Mesenchymal stem cell (in vitro differentiated cells and primary cell): ENCODE results near the gene FBXO34. TPM values are rescaled to one million over a fixed set of nuclear protein-coding genes. Genes with fewer than 3 reads are reported as not detected.

ENCODE experiments used
- DNase-seq: peaks from one replicate; pipeline ENCODE4 v3.0.0-alpha.2; 2013
- H2AFZ ChIP-seq: one replicate; pipeline ENCODE4 v1.6.1; 2013; ENCODE audit warnings: low read depth, mild to moderate bottlenecking, control low read depth, inconsistent platforms, low read length, moderate library complexity
- H2AK5ac ChIP-seq: 2 replicates; pipeline ENCODE4 v1.6.1; 2013; ENCODE audit warnings: low read length, moderate library complexity, mild to moderate bottlenecking, inconsistent platforms; ENCODE audit not compliant: severe bottlenecking
- H2BK120ac ChIP-seq: one replicate; pipeline ENCODE4 v1.6.1; 2013; ENCODE audit warnings: low read depth, mild to moderate bottlenecking, inconsistent platforms, low read length, moderate library complexity
- H2BK12ac ChIP-seq, 2 experiments: one replicate each; pipeline ENCODE4 v1.6.1; 2013; ENCODE audit warnings: inconsistent platforms in 2 of 2, low read length in 2 of 2, mild to moderate bottlenecking in 2 of 2, moderate library complexity in 2 of 2, control low read depth in 1 of 2
- H2BK15ac ChIP-seq: one replicate; pipeline ENCODE4 v1.6.1; 2013; ENCODE audit warnings: mild to moderate bottlenecking, low read depth, inconsistent platforms; ENCODE audit not compliant: poor library complexity, severe bottlenecking
- H2BK5ac ChIP-seq: 2 replicates; pipeline ENCODE4 v1.6.1; 2013; ENCODE audit warnings: low read depth, mild to moderate bottlenecking, low read length, control low read depth, inconsistent platforms; ENCODE audit not compliant: poor library complexity, severe bottlenecking
- H3K14ac ChIP-seq, 2 experiments: one replicate each; pipeline ENCODE4 v1.6.1; 2013; ENCODE audit warnings: inconsistent platforms in 2 of 2, low read length in 2 of 2, control low read depth in 1 of 2, mild to moderate bottlenecking in 1 of 2, moderate library complexity in 1 of 2
- H3K18ac ChIP-seq, 2 experiments: one replicate each; pipeline ENCODE4 v1.6.1; 2013; ENCODE audit warnings: inconsistent platforms in 2 of 2, low read length in 2 of 2, control low read depth in 1 of 2, low read depth in 1 of 2, mild to moderate bottlenecking in 1 of 2
- H3K23ac ChIP-seq, 2 experiments: one replicate each; pipeline ENCODE4 v1.6.1; 2013; ENCODE audit warnings: inconsistent platforms in 2 of 2, low read length in 2 of 2, mild to moderate bottlenecking in 2 of 2, moderate library complexity in 2 of 2, control low read depth in 1 of 2
- H3K27ac ChIP-seq: 2 replicates; pipeline ENCODE4 v1.5.1; 2013; ENCODE audit warnings: mild to moderate bottlenecking, moderate library complexity, low read length, control low read depth, inconsistent platforms; ENCODE audit not compliant: poor library complexity, severe bottlenecking
- H3K27me3 ChIP-seq, 2 experiments: 2 replicates each; pipeline versions ENCODE4 v1.6.1 to v1.7.0; 2013; ENCODE audit warnings: low read length in 2 of 2, mild to moderate bottlenecking in 2 of 2, moderate library complexity in 2 of 2, control low read depth in 1 of 2, inconsistent platforms in 1 of 2; ENCODE audit not compliant: control insufficient read depth in 1 of 2, insufficient read depth in 1 of 2
- H3K36me3 ChIP-seq, 2 experiments: 2 replicates each; pipeline versions ENCODE4 v1.6.1 to v1.7.0; 2013; ENCODE audit warnings: low read length in 2 of 2, control low read depth in 1 of 2, inconsistent platforms in 1 of 2, low read depth in 1 of 2, mild to moderate bottlenecking in 1 of 2; ENCODE audit not compliant: insufficient read depth in 2 of 2, control insufficient read depth in 1 of 2
- H3K4ac ChIP-seq, 2 experiments: one replicate each; pipeline ENCODE4 v1.6.1; 2013; ENCODE audit warnings: inconsistent platforms in 2 of 2, low read length in 2 of 2, mild to moderate bottlenecking in 2 of 2, moderate library complexity in 2 of 2, control low read depth in 1 of 2, low read depth in 1 of 2
- H3K4me1 ChIP-seq: 2 replicates; pipeline ENCODE4 v1.6.1; 2013; ENCODE audit warnings: low read depth, low read length, control low read depth; ENCODE audit not compliant: control insufficient read depth, insufficient read depth
- H3K4me2 ChIP-seq: 2 replicates; pipeline ENCODE4 v1.6.1; 2013; ENCODE audit warnings: low read length, mild to moderate bottlenecking, inconsistent platforms; ENCODE audit not compliant: poor library complexity, severe bottlenecking
- H3K4me3 ChIP-seq, 2 experiments: 2 replicates each; pipeline versions ENCODE4 v1.5.1 to v1.7.0; 2013; ENCODE audit warnings: low read length in 2 of 2, mild to moderate bottlenecking in 2 of 2, control low read depth in 1 of 2, low read depth in 1 of 2; ENCODE audit not compliant: insufficient read depth in 1 of 2
- H3K79me1 ChIP-seq: replicated peaks from 2 replicates; pipeline ENCODE4 v1.6.1; 2013; ENCODE audit warnings: mild to moderate bottlenecking, control low read depth, low read length, inconsistent platforms; ENCODE audit not compliant: poor library complexity, severe bottlenecking
- H3K9ac ChIP-seq: 2 replicates; pipeline ENCODE4 v1.7.0; 2013; ENCODE audit warnings: mild to moderate bottlenecking, low read length, moderate library complexity
- H3K9me3 ChIP-seq: 2 replicates; pipeline ENCODE4 v1.7.0; 2013; ENCODE audit warnings: mild to moderate bottlenecking, low read length; ENCODE audit not compliant: control insufficient read depth
- H4K8ac ChIP-seq: one replicate; pipeline ENCODE4 v1.6.1; 2013; ENCODE audit warnings: inconsistent platforms, mild to moderate bottlenecking, low read length, moderate library complexity
- H4K91ac ChIP-seq: one replicate; pipeline ENCODE4 v1.6.1; 2013; ENCODE audit warnings: mild to moderate bottlenecking, low read length, inconsistent platforms
- WGBS: methylation state at CpG from one replicate; pipeline ENCODE4 v1.1.7; 2013; ENCODE audit warnings: mixed read lengths; 5-methylcytosine and 5-hydroxymethylcytosine counted together
- polyA plus RNA-seq, 2 experiments: library from polyadenylated mRNA; stranded (reverse); fragments of 200-250 nt; gene quantifications; one replicate each; pipeline ENCODE4 v1.2.3, GENCODE V29; 2013

The FBXO34 gene
- 11.1 TPM for polyA plus RNA-seq (2013, experiment 1 of 2)
- polyA plus RNA-seq (2013, experiment 2 of 2) = 11.1 TPM

DNA sequence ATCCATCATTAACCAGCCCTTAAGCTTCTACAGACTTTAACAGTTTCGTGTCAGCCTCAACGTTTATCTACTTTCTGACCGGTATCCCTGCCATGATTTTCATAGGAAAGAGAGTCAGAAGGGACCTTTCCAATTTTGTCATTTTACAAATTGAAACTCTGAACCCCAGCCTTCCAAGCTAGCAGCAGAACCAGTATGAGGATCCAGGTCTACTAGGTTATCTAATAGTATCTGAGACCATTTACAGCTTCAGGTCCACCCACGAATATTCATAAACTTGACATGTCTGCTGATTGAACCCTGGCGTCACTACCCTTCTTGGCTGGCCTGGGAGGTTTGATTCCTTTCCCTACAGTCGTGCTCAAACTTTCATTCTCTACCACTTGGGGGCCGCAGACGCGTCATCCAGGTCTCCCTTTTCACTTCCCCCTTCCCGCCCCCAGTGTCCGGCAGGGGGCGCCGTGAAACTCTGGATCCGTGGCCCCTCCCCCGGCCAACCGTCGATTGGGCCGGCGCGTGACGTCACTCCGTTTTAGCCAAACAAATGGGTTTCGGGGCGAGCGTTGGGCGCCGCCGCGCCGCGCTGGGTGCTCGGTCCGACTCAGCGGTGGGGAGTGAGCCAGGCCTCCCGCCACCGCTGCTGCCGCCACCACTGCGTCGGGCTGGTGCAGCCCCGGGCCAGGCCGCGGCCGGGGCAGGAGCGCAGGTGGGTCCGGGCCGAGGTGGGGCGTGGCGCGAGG lies at the start of gene FBXO34:
Gene FBXO34 (plus strand): TSS at position 590 of the 740 bp plus-strand sequence. CDS start 78,970 bp downstream, outside the sequence.
- H3K27me3 ChIP-seq = no peaks in the 10 kb centered on the region
- WGBS = 3% methylated on average over 21 of the region's 49 CpGs

DNA sequence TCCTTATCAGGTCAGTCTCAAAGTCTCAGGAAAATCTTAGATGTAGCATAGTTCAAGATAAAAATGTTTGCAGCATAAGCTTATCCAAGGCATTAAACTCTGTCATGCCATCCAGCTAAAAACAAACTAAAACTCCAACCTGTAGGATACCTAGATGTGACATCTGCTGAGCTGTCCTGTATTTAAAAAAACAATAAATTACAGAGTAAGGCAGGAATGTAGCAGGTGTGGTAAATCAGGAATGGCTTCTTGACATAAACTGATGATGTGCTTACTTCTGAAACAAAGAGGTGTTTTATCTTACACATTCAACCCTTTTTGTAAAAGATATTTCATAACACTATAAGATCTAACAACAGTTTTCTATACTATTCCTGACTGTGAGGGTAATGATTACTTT lies 49.3 kb upstream of the FBXO34 start:
- Histone ChIP-seq H4K91ac (no peak overlapping the region), H3K4me3 (no peak overlapping the region), H3K4me2 (no peak overlapping the region), H3K36me3 (no peaks in the 10 kb centered on the region), H4K8ac (no peak overlapping the region), H2AK5ac (no peak overlapping the region), H3K4me1 (no peaks in the 10 kb centered on the region), H2BK12ac (no peak overlapping the region), H3K9me3 (peaks cover 6% of the 10 kb centered on the region), H3K4ac (no peak overlapping the region), H2BK5ac (no peak overlapping the region), H3K27ac (no peak overlapping the region), H3K79me1 (no peaks in the 10 kb centered on the region), H2BK120ac (no peak overlapping the region), H2AFZ (no peak overlapping the region), H3K27me3 (no peaks in the 10 kb centered on the region), H3K9ac (no peak overlapping the region), H3K23ac (no peak overlapping the region), H2BK15ac (no peak overlapping the region), H3K18ac (no peak overlapping the region), H3K14ac (no peak overlapping the region)
- no peak for DNase-seq

More for the DNA sequence above, at the start of gene FBXO34:
- H3K27ac ChIP-seq = no peak within 1 kb of the TSS
- peak within 1 kb of the TSS; percentile 97 for H2AFZ ChIP-seq
- DNase-seq = peak; percentile 97
- no peak within 1 kb of the TSS for H2AK5ac ChIP-seq
- peaks cover 0 to 4% of the 10 kb centered on the region in 2 experiments for H3K36me3 ChIP-seq
- peak within 1 kb of the TSS; percentile 89 for H4K91ac ChIP-seq
- peak within 1 kb of the TSS in 1 of 2 experiments; percentile 94 for H3K23ac ChIP-seq
- peaks cover 6% of the 10 kb centered on the region for H3K4me1 ChIP-seq
- H3K18ac ChIP-seq = peak within 1 kb of the TSS; percentile 96 to 97
- peak within 1 kb of the TSS; percentile 73 for H2BK120ac ChIP-seq
- peaks cover 4% of the 10 kb centered on the region for H3K79me1 ChIP-seq
- H2BK12ac ChIP-seq = peak within 1 kb of the TSS; percentile 77 to 89
- peak within 1 kb of the TSS; percentile 57 for H2BK5ac ChIP-seq
- peak within 1 kb of the TSS; percentile 92 for H3K4me2 ChIP-seq
- peak within 1 kb of the TSS; percentile 81 to 84 for H3K4ac ChIP-seq
- H3K9me3 ChIP-seq = no peaks in the 10 kb centered on the region
- peak within 1 kb of the TSS; percentile 92 for H4K8ac ChIP-seq
- H2BK15ac ChIP-seq = peak within 1 kb of the TSS; percentile 69
- H3K9ac ChIP-seq = peak within 1 kb of the TSS; percentile 99
- H3K14ac ChIP-seq = peak within 1 kb of the TSS in 1 of 2 experiments; percentile 97
- H3K4me3 ChIP-seq = peak within 1 kb of the TSS; percentile 92 to 99

- no peak overlapping the region for H2BK12ac ChIP-seq
- H3K23ac ChIP-seq = no peak overlapping the region
- no peak for DNase-seq
- no peak overlapping the region for H3K27ac ChIP-seq
- no peak overlapping the region for H3K4me3 ChIP-seq
- H3K4me1 ChIP-seq = no peaks in the 10 kb centered on the region
- H3K36me3 ChIP-seq = no peaks in the 10 kb centered on the region
- no peak overlapping the region for H2BK15ac ChIP-seq
- no peak overlapping the region for H2BK120ac ChIP-seq
- H2AK5ac ChIP-seq = no peak overlapping the region
- H2BK5ac ChIP-seq = no peak overlapping the region
- H3K4me2 ChIP-seq = no peak overlapping the region
- H3K9me3 ChIP-seq = peaks cover 16% of the 10 kb centered on the region
- no peak overlapping the region for H3K14ac ChIP-seq
- H4K91ac ChIP-seq = no peak overlapping the region
- no peak overlapping the region for H4K8ac ChIP-seq
- no peak overlapping the region for H3K9ac ChIP-seq
- no peak overlapping the region for H2AFZ ChIP-seq
- H3K18ac ChIP-seq = no peak overlapping the region
- H3K79me1 ChIP-seq = no peaks in the 10 kb centered on the region
- H3K27me3 ChIP-seq = no peaks in the 10 kb centered on the region
- no peak overlapping the region for H3K4ac ChIP-seq
Observed at GRCh38 chr14:55223364-55223763, 47.9 kb upstream of the FBXO34 start.

DNA sequence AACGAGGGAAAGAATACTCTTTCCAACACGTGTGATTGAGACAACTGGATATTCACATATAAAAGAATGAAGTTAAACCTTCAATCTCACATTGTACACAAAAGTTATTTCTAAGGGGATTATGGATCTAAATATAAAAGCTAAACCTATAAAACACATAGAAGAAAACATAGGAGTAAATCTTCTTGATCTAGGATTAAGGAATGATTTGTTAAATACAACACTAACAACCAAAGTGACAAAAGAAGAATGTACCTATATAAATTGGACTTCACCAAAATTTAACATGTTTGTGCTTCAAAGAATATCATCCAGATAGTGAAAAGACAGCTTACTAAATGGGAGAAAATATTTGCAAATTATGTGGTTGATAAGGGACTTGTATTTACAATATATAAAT lies 43.0 kb upstream of the FBXO34 start:
- Histone ChIP-seq H3K4me3 (no peak overlapping the region), H3K79me1 (no peaks in the 10 kb centered on the region), H2BK15ac (no peak overlapping the region), H3K9ac (no peak overlapping the region), H2BK5ac (no peak overlapping the region), H4K8ac (no peak overlapping the region), H3K36me3 (no peaks in the 10 kb centered on the region), H3K23ac (no peak overlapping the region), H2AK5ac (no peak overlapping the region), H3K14ac (no peak overlapping the region), H3K27me3 (peaks cover 0 to 9% of the 10 kb centered on the region in 2 experiments), H3K18ac (no peak overlapping the region), H2BK12ac (no peak overlapping the region), H4K91ac (no peak overlapping the region), H2AFZ (no peak overlapping the region), H2BK120ac (no peak overlapping the region), H3K9me3 (peaks cover 17% of the 10 kb centered on the region), H3K4me2 (no peak overlapping the region), H3K4ac (no peak overlapping the region), H3K27ac (no peak overlapping the region), H3K4me1 (no peaks in the 10 kb centered on the region)
- no peak for DNase-seq
- no CpG with 5 or more reads among the region's 2 CpGs for WGBS
